GM19324 (cell line): ENCODE data around the gene MEIOB.

ENCODE experiments used
- ATAC-seq: cut with Tn5 transposase; IDR thresholded peaks from one replicate; pipeline ENCODE4 v1.9.1; 2021; ENCODE audit warnings: mild to moderate bottlenecking, moderate library complexity; ENCODE audit not compliant: unreplicated experiment, low FRiP score

MEIOB gene

GRCh38 chr16:1789643-1790045 is 82.3 kb downstream of the MEIOB start:
- no peak for ATAC-seq

DNA sequence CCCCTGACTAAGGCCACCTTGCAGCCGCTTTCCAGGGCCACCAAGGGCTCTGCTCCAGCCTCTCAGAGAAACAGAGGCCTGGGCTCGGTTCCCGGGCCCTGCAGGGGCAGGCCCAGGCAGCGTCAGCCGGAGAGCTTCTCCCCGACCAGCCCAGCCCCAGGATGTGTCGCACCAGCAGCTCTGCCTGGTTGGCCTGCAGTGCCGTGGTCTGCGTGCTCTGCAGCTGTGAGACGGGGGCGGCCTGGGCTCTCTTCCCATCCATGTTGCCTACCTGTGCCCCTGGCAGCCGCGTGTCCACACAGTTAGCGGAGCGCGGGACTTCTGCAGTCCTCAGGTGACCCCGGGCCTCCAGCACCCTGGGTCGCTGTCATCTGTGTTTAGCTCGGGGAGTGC is 83.3 kb downstream of the MEIOB start:
- ATAC-seq = no peak

DNA sequence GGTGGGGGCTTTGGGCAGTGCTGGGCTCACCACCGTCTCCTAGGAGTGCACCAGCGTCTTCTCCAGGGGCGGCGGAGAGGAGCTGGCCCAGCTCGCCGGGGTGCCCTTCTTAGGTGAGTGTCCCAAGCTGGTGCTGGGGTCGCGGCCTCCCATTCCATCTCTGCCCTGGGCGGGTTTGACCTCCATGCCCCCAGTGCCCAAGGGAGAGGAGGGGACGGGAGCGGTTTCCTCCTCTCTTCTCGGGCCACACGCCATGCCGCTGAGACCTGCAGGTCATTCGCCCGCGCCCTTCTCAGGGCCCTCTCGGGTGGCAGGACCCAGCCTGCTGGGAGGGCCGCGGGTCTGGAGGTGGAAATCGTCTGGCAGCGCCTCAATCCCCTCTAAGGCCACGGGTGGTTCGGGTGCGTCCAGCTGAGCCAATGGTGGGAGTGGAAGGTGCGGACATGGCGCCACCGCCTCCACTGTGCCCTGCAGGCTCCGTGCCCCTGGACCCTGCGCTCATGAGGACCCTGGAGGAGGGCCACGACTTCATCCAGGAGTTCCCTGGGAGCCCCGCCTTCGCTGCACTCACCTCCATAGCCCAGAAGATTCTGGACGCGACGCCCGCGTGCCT is 83.8 kb downstream of the MEIOB start:
- no peak for ATAC-seq

DNA sequence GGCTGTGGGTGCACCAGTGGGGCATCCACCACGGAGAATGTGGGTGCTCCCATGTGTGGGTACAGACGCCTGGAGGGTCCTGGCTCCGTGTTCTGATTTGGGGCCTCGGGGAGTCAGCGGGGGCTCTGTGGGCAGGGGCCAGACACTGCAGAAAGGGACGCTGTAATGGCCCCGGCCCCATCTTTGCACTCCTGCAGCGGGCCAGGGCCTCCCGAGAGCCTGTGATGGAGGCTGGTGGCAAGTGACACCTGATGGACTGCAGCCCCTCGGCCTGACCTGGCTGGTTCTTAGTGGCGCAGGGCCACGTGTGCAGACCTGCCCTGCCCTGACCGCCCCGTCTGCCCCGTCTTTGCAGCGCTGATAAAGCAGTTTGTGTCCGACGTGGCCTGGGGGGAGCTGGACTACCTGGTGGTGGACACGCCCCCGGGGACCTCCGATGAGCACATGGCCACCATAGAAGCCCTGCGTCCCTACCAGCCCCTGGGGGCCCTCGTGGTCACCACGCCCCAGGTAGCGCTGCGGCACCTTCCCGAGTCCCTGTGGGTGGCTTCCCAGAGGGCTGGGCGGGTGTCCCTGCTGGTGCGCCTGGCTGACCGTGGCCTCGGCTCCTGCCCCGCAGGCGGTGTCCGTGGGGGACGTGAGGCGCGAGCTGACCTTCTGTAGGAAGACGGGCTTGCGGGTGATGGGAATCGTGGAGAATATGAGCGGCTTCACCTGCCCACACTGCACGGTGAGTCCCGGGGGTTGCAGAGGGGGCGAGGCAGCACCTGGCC is 84.5 kb downstream of the MEIOB start:
- ATAC-seq = no peak

DNA sequence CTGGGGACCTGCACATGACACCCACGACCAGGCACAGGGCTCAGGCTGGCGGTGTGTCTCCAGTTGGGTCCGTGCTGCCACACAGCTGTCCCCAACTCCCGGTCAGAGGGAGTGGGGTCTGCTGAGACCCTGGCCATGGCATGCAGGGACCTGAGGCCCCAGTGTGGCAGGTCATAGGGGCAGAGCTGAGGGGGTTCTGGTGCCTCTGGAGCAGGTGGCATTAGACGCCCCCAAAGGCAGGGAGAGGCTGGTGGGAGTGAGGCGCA is 85.0 kb downstream of the MEIOB start:
- no peak for ATAC-seq

GRCh38 chr16:1786242-1787055 is 85.5 kb downstream of the MEIOB start:
- no peak for ATAC-seq

DNA sequence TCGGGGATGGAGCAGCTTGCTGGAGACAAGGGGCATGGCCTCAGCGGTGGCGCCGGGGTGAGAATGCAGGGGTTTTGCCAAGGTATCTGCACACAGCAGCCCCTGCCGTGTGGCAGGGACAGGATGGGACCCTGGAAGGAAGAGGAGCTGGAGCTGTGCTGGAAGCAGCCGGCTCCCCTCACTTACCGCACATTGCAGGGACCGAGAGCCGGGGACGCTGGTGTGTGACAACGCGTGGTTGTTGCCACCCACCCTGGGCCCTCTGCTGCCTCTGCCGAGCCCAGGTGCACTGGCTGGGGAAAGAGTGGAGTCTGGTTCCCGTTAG is 86.2 kb downstream of the MEIOB start:
- ATAC-seq = no peak

GRCh38 chr16:1784977-1785845 is 86.8 kb downstream of the MEIOB start:
- no peak for ATAC-seq
